AG09319 (cell line): ENCODE measurements around the gene PAX7.

Experiments used
- DNase-seq: peaks from one replicate; pipeline ENCODE4 v3.0.0-alpha.2; 2010; ENCODE audit warnings: low read depth; ENCODE audit errors: extremely low read depth
- CTCF ChIP-seq: IDR thresholded peaks from 2 replicates; pipeline ENCODE4 v1.5.1; 2011; ENCODE audit warnings: low read depth, mild to moderate bottlenecking, inconsistent platforms, low read length, moderate library complexity

The PAX7 gene

GRCh38 chr1:18628511-18628910 is 2.1 kb upstream of the PAX7 start:
- no peak for TF ChIP-seq CTCF
- no peak for DNase-seq

- no peak for DNase-seq
- no peak for TF ChIP-seq CTCF
These were observed 761 bp upstream of the PAX7 start for GRCh38 chr1:18629659-18630510.

- no peak for DNase-seq
These were observed 1.0 kb downstream of the PAX7 start for GRCh38 chr1:18631496-18632217.

GRCh38 chr1:18632218-18632588 is 1.6 kb downstream of the PAX7 start:
- DNase-seq, result no peak
- no peak for TF ChIP-seq CTCF

More at GRCh38 chr1:18631496-18632217, 1.0 kb downstream of the PAX7 start:
- TF ChIP-seq CTCF, result no peak

GRCh38 chr1:18632783-18633421 is 2.3 kb downstream of the PAX7 start:
- no peak for DNase-seq

GRCh38 chr1:18633422-18634155 is 2.9 kb downstream of the PAX7 start:
- no peak for DNase-seq
- no peak for TF ChIP-seq CTCF

More at GRCh38 chr1:18632783-18633421, 2.3 kb downstream of the PAX7 start:
- no peak for TF ChIP-seq CTCF
